ENCODE measurements around the gene HEXD.
A peak's percentile ranks its signal among the peaks of the same experiment; 100 is the strongest.

HEXD gene

DNA sequence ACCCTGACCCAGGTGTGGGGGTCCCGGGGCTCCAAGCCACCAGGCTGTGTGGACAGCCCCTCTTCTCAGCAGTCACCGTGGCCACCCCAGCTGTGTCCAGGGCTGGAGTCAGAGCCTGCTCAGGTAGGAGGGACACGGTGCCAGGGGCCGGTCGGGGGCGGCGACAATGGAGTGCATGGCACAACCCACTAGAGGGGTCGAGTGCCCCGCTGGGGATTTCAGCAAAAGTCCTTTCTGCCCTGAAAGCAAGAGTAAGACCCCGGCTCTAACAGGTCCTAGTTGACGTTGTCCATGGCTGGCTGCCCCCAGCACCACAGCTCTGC, 35.3 kb upstream of the HEXD start:
- no peak for DNase-seq

DNA sequence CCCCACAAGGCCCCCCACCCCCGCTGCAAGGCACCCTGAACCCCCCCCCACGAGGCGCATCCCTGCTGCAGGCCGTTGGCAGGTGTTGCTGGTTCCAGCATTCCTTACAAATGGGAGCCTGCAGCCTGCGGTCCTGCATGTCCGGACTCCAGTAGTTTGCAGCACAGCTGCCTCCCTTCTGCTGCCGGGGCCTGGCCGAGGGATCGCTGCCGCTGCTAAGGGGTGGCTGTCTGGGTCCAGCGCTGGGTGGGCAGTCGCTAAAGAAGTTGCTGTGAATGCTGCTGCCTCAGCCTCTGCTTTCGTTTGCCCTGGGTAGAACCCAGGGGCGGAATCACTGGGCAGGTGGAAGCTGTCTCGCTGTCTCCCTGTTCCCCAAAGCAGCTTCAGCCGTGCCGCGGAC, 34.7 kb upstream of the HEXD start:
- peak; percentile 40 for DNase-seq

DNA sequence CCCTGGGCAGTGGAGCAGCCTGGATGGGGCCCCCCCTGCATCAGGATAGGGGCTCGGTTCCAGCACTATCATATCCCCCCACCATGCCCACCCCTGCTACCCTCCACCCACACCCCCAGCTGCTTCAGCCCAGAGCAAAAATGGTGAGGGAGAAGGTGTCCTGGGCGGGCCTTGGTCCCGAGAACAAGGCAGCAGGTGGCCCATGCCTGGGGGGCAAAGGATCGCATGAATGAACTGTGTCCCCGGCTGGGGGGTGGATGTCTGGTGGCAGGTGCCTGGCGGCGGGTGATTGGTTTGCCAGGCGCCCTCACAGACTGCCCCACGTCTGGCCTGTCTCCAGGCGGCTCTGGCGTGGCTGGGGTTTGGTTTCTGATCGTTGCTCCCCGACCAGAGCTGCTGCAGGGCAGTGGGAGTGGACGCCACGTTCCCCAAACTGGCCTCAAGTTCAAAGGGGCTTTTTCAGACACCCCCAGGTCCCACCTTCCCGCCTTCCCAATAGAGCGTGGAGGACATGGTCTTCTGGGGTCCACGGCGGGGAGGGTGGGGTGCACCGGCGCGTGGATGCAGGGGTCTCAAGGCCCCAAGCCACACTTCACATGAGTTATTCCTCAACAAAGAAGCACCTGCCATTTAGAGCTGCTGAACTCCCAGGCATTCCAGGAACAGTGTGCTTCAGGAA, 34.0 kb upstream of the HEXD start:
- DNase-seq: peak; percentile 33

DNA sequence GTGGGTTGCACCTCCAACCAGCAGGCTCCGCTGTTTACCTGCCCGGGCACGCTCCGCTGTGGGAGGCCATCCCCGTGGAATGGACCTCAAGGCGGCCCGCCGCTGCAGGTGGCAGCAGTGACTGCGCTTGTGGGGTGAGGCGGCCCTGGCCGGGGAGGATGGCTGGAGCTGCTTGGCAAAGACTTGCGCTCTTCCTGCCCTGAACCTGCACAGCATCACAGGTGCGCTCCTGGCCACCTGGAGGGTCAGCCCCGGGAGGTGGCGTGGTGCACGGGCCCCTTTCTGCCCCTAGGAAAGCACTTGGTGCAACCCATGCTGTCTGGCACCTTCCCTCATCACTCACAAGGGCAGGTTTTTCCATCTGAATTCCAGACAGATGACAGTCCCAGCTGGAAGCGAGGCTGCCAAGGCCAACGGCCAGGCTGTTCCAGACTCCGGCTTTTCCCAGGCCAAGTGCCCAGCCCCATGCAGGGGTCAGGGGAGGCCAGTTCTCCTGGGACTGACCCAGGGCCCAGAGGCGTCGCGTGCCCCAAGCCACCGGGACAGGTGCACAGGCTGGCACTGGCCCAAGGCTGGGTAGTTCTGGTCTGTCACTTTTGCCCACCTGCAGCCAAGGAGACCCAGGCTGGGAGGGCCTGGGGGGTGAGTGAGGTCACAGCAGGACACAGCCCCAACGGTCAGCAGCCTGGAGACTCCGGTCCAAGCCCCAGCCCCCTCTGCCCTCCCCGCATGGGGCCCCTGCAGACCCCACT, 33.2 kb upstream of the HEXD start:
- DNase-seq: no peak

DNA sequence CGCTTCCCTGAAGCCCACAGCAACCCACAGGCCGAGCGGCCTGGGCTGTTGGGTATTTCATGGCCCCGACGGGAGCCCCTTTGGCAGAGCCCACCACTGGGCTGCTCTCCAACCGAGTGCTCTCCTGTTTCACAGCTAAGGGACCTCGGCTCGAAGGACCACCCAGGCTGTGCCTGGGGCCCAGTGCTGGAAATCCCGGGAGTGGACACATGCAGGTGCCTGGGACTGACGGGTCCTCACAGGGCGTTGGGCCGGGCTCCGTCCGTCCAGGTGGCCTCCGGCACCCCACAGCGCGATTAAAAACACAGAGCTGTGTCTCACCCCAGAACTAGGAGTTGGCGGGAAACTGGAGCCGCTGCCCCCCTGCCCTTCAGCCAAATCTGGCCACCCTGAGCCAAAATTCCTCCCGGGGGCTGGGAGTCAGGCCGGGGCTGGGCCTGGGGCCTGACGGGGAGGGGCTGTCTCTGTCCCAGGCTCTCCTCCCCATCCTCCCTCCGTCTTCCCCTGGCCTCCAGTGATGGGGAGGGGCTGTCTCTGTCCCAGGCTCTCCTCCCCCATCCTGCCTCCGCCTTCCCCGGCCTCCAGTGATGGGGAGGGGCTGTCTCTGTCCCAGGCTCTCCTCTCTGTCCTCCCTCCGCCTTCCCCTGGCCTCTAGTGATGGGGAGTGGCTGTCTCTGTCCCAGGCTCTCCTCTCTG, 32.4 kb upstream of the HEXD start:
- no peak for DNase-seq

DNA sequence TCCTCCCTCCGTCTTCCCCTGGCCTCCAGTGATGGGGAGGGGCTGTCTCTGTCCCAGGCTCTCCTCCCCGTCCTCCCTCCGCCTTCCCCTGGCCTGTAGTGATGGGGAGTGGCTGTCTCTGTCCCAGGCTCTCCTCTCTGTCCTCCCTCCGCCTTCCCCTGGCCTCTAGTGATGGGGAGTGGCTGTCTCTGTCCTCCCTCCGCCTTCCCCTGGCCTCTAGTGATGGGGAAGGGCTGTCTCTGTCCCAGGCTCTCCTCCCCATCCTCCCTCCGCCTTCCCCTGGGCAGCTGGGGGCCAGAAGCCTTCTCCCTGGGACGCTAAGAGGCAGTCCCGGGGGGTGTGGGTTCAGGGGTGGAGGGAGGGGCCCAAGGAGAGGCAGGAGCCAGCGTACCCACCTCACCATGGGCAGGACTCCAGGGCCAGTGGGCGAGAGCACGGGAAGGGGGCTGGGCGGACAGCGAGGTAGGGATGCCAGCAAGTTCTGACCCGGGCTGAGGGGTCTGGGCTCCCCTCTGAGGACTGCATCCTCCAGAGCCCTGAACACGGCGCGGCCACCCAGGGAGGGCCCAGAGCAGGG, 31.8 kb upstream of the HEXD start:
- DNase-seq: no peak

DNA sequence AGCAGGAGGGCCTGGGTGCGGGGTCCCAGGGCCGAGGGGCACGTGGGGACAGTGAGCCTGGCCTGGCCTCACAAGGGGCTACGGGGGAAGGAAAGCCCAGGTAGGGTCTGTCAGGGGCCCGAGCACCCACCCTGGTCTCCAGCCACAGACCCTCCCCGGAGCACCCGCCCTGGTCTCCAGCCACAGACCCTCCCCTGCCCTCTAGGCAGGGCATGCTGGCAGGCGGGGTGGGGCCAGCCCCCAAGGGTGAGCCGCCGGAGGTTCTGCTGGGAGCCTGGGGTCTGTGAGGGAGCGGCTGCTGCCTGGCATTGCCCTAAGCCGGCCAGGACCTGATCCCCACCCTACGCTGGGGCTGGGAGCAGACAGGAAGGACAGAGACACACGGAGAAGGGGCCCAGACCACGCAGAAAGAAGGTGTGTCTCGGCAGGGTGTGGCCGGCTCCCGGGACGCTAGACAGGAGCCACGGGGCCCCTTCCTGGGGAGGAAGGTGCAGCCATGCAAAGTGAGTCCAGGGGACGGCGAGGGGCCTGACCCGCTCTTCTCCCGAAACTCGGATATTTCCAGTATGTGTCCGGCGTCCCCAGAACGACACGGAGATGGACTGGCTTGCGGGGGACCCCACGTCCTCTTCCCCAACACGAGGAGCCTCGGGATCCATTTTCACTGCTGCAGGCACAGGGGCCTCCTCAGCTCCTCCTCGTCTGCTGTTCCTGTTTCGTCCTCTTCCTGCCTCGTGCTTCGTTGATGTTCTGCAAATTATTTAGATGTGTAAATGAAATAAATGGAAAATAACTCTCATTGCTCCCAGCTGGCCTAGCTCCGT, 31.1 kb upstream of the HEXD start:
- DNase-seq: no peak

DNA sequence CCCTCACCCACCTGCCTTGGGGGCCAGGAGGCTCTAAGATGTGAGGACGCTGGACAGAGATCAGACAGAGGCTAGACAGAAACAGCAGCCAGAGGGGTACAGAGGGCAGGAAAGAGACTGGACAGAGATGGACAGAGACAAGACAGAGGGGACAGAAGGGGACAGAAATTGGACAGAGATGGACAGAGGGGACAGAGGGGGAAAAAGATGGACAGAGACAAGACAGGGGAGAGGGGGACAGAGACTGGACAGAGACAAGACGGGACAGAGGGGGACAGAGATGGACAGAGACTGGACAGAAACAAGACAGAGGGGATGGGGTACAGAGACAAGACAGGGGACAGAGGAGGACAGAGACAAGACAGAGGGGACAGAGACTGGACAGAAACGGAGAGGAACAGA, 30.4 kb upstream of the HEXD start:
- no peak for DNase-seq

DNA sequence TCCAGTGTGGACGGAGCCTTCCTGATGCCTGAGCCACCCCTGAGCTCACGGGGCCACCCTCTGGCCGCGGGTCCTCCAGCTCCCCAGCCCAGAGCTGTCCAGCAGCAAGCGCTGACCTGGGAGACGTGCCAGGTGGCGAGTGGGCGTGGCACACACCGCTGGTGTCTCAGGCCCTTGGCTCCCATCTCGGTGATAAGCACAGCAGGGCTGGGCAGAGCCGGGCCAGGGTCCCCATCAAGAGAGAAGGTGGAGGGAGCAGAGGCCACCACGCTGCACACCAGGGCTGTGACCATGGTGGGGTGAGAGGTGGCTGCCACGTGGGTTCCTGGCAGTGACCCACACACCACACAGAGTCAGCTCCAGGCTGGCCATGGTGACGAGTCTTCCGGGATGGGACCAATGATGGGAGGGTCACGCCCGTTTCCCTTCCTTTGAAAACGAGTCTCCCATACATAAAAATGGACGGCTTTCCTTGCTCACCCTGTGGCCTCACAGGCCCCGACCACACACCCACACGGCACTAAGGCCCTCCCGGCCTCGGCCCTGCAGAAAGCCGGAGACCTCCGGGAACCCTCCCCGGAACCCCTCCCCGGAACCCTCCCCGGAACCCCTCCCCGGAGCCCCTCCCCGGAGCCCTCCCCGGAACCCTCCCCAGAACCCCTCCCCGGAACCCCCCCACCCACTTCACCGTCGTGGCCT, 29.8 kb upstream of the HEXD start:
- DNase-seq: no peak

DNA sequence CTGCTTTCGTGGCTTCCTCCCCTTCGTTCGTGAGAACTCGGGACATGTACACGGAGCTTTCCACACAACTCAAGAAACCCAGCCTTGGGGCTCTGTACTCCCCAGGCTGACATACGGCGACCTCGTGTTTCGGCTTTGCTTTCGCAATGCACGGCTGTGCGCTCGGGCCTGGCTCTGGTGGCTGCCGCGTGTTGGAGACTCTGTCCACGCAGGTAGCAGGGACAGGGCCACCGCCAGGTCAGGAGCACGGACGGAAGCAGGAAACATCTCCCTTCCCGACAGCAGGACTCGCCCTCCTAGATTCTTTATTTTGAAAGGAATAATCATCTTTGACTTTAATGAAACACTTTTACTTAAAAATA, 29.2 kb upstream of the HEXD start:
- no peak for DNase-seq

DNA sequence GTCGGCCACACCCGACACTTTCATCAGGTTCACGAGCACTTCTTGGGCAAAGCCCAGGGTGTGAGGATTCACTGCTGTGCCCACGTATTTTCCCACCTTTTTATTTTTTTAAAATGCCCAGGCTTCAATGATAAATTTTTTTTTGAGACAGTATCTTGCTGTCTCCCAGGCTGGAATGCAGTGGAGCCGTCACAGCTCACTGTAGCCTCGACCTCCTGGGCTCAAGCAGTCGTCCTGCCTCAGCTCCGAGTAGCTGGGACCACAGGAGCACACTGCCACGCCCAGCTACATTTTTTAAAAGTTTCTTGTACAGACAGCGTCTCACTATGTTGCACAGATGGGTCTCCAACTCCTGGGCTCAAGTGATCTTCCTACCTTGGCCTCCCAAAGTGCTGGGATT, 28.8 kb upstream of the HEXD start:
- no peak for DNase-seq

DNA sequence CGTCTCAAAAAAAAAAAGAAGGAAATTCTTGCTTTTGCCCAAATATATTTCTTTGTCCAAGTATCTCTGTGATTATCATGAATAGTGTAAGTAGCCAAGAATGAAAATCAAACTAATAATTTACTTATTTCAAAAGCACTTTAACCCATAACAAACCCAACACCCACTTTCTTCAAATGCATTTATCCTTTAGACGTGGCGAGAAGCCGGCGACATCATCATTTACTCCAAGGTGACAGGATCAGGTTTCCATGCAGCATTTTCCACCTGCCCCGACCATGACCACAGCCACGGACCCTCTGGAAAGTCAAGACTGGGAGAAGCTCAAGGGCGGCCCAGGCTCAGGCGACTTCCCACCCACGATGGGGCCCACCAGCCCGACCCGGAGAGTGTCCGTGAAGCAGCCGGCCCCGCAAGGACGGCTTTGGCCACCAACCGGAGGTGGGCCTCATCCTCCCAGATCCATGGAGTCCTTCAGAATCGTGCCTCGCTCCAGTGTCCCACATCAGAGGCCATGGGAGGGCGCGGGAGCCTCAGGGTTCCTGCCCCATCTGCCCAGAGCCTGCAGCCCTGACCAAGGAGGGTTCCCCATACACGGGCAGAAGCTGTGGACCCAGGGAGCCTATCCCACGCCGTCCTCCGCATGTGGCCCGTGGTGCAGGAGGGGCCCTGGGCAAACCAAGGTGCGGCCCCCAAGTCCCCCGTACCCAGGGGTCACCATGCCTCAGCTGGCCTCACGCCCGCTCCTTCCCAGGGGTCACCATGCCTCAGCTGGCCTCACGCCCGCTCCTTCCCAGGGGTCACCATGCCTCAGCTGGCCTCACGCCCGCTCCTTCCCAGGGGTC, 27.9 kb upstream of the HEXD start:
- DNase-seq: no peak

DNA sequence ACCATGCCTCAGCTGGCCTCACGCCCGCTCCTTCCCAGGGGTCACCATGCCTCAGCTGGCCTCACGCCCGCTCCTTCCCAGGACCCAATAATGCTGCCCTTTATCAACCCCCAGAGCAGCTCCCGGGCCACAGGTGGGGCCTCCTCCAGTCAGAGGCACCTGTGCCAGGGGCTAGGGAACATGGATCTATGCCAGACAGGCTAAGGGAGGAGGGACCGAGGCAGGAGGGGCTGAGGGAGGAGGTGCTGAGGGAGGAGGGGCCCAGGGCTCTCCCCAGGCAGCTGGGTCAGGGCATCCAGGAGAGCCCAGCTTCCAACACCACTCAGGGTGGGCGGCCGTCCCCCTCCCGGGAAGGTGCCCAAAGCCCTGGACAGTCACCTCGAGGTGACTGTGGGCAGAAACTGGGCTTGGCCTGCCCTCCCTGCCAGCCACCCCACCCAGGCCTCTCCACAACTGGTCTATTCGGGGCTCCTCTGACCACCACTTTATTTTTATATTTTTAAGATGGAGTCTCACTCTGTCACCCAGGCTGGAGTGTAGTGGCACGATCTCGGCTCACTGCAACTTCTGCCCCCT, 27.2 kb upstream of the HEXD start:
- DNase-seq: no peak

DNA sequence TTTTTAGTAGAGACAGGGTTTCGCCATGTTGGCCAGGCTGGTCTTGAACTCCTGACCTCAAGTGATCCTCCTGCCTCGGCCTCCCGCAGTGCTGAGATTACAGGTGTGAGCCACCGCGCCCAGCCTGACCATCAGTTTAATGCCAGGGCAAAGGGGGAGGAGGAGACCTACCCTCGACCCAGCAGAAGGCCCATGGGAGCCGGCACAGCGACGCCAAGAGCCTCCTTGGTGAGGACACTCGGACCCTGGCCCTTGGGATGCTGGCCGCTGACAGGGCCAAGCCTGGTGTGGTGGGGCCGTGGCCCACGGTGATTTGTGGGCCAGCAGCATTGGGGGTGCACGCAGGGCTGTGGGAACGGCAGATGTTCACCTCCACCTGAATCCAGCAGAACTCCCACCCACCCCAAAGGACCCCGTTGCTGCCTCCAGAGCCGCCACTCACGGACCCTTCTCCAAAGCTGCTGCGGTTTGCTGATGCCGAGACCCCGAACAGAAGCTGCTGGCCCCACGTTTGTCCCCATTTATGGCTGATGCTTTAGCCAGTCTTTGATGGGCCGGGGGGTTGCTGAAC, 26.6 kb upstream of the HEXD start:
- no peak for DNase-seq

DNA sequence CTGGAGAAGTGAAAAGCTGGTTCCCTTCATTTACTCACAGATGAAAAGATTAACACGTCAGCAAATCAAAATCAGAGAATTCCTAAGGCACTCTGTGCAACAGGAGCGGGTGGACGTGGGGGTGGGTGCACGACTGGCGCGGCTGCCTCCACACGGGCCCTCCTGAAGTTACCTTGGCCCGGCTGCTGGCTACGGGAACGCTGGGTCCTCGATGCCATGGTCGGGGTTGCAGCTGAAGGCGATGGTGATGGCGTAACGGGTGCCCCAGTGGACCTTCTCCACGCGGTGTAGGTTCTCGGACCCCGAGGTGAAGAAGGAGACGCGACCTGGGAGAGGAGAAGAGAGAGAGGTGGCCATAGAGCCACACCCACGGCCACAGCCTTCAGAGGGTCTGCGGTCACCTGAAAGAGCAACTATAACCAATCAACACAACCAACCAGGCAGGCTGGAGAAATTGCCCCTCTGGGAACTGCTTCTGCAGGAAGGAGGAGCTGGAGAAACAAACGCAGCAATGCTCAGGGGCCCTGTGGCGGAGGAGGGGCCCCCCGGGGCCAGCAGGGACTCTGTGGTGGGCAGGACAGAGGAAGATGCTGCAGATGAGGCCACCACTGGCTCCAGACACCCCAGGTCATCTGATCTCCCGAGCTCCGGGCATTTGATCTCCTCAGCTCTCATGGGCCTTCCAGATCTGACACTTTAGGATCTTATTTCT, 25.8 kb upstream of the HEXD start:
- no peak for DNase-seq

DNA sequence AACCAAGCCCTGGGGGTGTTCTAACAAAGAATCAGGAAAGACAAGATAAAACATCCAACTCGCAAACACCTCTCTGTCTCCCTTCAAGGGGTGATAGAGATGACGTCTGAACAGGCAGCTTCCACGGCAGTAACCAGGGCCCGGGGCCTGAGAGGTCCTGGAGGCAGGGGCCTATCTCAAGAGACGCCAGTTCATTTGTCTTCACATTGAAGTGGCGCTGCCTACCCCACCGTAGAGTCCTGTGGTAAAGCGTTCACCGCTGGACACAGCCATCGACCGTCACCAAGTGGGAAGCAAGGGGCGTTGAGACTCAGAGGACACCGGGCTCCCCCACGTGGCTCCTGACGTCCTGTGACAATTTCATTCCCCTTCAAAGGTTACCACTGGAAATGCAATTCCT, 25.2 kb upstream of the HEXD start:
- DNase-seq: no peak

DNA sequence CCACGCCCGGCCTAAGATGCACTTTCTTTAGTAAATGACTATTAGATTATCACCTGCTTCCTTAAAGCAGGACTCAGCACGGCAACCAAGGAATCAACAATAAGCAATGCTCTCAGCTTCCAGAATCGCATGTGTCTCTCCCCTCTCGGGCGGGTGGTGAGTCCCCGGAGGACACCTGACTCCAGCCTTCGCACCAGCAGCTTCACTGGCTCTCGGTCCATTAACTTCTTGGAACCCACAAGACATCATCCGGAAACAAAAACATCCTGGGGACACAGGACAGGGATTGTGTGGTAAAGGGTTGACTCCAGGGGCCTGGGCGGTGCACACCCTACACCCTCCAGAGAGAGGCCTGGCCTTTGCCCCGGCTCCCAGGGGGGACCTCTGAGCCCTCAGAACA, 23.9 kb upstream of the HEXD start:
- no peak for DNase-seq

DNA sequence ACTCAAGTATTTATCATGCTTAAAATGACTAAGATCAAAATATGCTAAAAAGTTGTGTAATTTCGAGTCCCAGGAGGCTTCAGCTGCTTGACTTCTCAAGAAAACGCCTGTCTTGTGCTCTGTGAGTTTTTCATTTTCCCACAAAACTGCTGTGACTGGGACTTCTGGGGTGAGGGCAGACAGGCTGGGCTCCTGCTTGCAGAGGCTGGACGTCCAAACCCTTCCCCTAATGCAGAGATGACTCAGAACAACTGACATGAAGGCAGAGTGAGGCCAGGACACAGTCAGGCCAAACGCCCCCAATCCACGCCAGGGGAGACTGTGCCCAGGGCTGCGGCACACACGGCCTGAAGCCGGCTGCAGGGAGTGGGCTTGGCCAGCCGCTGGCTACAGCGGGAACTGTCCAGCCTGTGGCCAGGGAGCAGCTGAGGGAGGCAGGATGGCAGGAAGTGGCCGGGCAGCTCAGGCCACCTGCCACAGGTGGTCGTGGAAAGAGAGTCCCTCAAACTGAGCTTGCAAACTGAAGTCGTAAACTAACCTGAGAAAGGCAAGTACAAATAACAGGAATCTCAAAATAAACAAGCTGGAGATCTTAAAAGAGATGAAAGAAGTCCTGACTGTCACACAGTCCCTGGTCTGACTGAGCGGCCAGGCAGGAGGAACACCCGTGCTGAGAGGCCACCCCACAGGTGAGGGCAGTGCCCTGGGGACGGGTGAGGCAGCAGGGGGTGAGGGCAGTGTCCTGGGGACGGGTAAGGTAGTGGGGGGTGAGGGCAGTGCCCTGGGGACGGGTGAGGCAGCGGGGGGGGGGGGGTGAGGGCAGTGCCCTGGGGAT, 21.3 kb upstream of the HEXD start:
- DNase-seq: no peak

All from SHP77 treated with DMSO at 0.1 percent for 48 hours (cell line).